OCI-LY1 (cell line): ENCODE data around the gene RADX.

Source experiments
- H2AFZ ChIP-seq: fragments of 200-600 bp; sonication (generic), shearing (Covaris generic); 2 replicates; pipeline ENCODE4 v1.6.0; 2014; ENCODE audit warnings: antibody characterized with exemption, mild to moderate bottlenecking, low read length
- H3F3A ChIP-seq: fragments of 200-600 bp; sonication (generic), shearing (Covaris generic); 2 replicates; pipeline ENCODE4 v1.6.0; 2014; ENCODE audit warnings: mild to moderate bottlenecking, antibody characterized with exemption, low read length, moderate library complexity; ENCODE audit not compliant: insufficient read depth
- H3K27ac ChIP-seq: fragments of 200-600 bp; sonication (generic); 2 replicates; pipeline ENCODE4 v1.5.1; 2014; ENCODE audit warnings: low read length, mixed run types, mild to moderate bottlenecking, low read depth; ENCODE audit not compliant: poor library complexity, severe bottlenecking
- H3K27me3 ChIP-seq: fragments of 200-600 bp; sonication (generic); 2 replicates; pipeline ENCODE4 v1.6.0; 2014; ENCODE audit warnings: antibody characterized with exemption, mild to moderate bottlenecking, low read length, moderate library complexity; ENCODE audit not compliant: insufficient read depth
- H3K36me3 ChIP-seq: fragments of 200-600 bp; sonication (generic); 2 replicates; pipeline ENCODE4 v1.6.1; 2014; ENCODE audit warnings: mild to moderate bottlenecking, antibody characterized with exemption, low read length, moderate library complexity, mixed read lengths; ENCODE audit not compliant: insufficient read depth
- H3K4me1 ChIP-seq: fragments of 200-600 bp; sonication (generic); 2 replicates; pipeline ENCODE4 v1.5.1; 2014; ENCODE audit warnings: mild to moderate bottlenecking, low read length, moderate library complexity; ENCODE audit not compliant: insufficient read depth, severe bottlenecking
- H3K4me2 ChIP-seq: fragments of 200-600 bp; sonication (generic), shearing (Covaris generic); 2 replicates; pipeline ENCODE4 v1.6.1; 2014; ENCODE audit warnings: low read length
- H3K4me3 ChIP-seq: fragments of 200-600 bp; sonication (generic); 2 replicates; pipeline ENCODE4 v1.5.1; 2014; ENCODE audit warnings: low read length, low read depth, mild to moderate bottlenecking, mixed read lengths; ENCODE audit not compliant: poor library complexity, severe bottlenecking
- H3K79me2 ChIP-seq: fragments of 200-600 bp; shearing (Covaris generic); 2 replicates; pipeline ENCODE4 v1.6.1; 2016; ENCODE audit warnings: mixed run types, low read length, mixed read lengths; ENCODE audit not compliant: insufficient read depth
- H3K9ac ChIP-seq: fragments of 200-600 bp; sonication (generic), shearing (Covaris generic); 2 replicates; pipeline ENCODE4 v1.6.1; 2014; ENCODE audit warnings: mild to moderate bottlenecking, low read length, mixed read lengths
- H3K9me2 ChIP-seq: fragments of 200-600 bp; sonication (generic), shearing (Covaris generic); 2 replicates; pipeline ENCODE4 v1.6.1; 2014; ENCODE audit warnings: low read depth, mild to moderate bottlenecking, low read length, mixed read lengths
- H3K9me3 ChIP-seq: fragments of 200-600 bp; shearing (Covaris generic); 2 replicates; pipeline ENCODE4 v1.6.1; 2014; ENCODE audit warnings: low read length, mixed read lengths
- H4K20me1 ChIP-seq: fragments of 200-600 bp; sonication (generic), shearing (Covaris generic); 2 replicates; pipeline ENCODE4 v1.6.0; 2016; ENCODE audit warnings: mild to moderate bottlenecking, low read length; ENCODE audit not compliant: insufficient read depth
- EZH2 ChIP-seq: fragments of 200-600 bp; sonication (generic), shearing (Covaris generic); IDR thresholded peaks from 2 replicates; pipeline ENCODE4 v1.8.0; 2017; ENCODE audit warnings: borderline replicate concordance, mixed run types, mild to moderate bottlenecking, antibody characterized with exemption, low read length, moderate library complexity, mixed read lengths
- TF ChIP-seq, protein P1 (sequence below): fragments of 200-600 bp; sonication (generic), shearing (Covaris generic); IDR thresholded peaks from 2 replicates; pipeline ENCODE4 v1.5.1; 2017; ENCODE audit warnings: mild to moderate bottlenecking, antibody characterized with exemption, low read length, moderate library complexity, mixed read lengths

RADX gene

DNA sequence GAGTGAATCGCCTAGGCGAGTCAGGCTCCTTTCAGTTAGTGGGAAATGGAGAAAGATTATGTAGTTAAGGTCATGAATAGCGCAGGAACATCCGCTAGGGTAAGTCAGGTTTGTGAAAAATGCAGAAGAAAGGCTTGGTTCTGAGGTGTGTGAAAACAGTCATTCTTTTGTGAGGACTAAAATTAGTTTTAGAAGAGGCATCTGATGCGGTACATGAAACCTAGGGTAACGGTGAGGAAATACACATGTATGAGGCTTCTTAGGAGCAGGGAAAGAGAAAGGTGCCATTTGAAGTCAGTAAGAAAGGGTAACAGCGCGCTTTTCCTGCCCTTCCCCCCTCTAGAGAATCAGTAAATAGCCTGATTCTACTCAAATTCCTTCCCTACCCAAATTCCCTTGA, 114.2 kb downstream of the RADX start:
- H3K79me2 ChIP-seq, result no peaks in the 10 kb centered on the region
- H3F3A ChIP-seq, result no peaks in the 10 kb centered on the region
- H3K4me1 ChIP-seq, result no peaks in the 10 kb centered on the region
- no peaks in the 10 kb centered on the region for H3K36me3 ChIP-seq
- no peaks in the 10 kb centered on the region for H4K20me1 ChIP-seq
- H3K4me3 ChIP-seq, result no peak overlapping the region
- H3K4me2 ChIP-seq, result no peak overlapping the region
- TF ChIP-seq, protein P1, sequence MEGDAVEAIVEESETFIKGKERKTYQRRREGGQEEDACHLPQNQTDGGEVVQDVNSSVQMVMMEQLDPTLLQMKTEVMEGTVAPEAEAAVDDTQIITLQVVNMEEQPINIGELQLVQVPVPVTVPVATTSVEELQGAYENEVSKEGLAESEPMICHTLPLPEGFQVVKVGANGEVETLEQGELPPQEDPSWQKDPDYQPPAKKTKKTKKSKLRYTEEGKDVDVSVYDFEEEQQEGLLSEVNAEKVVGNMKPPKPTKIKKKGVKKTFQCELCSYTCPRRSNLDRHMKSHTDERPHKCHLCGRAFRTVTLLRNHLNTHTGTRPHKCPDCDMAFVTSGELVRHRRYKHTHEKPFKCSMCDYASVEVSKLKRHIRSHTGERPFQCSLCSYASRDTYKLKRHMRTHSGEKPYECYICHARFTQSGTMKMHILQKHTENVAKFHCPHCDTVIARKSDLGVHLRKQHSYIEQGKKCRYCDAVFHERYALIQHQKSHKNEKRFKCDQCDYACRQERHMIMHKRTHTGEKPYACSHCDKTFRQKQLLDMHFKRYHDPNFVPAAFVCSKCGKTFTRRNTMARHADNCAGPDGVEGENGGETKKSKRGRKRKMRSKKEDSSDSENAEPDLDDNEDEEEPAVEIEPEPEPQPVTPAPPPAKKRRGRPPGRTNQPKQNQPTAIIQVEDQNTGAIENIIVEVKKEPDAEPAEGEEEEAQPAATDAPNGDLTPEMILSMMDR, result no peak
- TF ChIP-seq EZH2, result no peak
- H3K9me2 ChIP-seq, result no peaks in the 10 kb centered on the region
- no peak overlapping the region for H3K27ac ChIP-seq
- no peaks in the 10 kb centered on the region for H3K9me3 ChIP-seq
- no peak overlapping the region for H2AFZ ChIP-seq
- no peaks in the 10 kb centered on the region for H3K27me3 ChIP-seq
- no peak overlapping the region for H3K9ac ChIP-seq

DNA sequence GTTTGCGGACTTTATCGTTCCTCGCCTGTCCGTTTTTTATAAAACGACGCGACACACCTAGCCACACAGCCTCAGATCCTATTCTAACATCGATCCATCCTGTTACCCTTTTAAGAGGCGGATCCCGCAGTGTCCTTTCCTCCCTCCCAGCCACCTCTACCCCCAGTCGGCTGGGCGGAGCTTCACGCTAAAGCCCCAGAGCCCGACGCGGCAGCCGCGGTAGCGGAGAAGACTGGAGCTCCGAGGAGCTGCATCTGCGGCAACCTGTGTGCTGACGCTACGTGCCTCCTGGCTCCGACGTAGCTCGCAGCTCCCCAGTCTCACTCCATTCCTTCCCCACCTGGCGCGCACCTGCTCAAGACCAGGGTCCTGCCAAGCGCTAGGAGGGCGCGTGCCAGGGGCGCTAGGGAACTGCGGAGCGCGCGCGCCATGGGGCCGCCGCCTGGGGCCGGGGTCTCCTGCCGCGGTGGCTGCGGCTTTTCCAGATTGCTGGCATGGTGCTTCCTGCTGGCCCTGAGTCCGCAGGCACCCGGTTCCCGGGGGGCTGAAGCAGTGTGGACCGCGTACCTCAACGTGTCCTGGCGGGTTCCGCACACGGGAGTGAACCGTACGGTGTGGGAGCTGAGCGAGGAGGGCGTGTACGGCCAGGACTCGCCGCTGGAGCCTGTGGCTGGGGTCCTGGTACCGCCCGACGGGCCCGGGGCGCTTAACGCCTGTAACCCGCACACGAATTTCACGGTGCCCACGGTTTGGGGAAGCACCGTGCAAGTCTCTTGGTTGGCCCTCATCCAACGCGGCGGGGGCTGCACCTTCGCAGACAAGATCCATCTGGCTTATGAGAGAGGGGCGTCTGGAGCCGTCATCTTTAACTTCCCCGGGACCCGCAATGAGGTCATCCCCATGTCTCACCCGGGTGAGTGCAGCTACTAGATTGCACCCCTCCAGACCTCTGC, 115.0 kb downstream of the RADX start, which contains the start of gene RNF128:
RNF128 (plus strand) TSS at position 217 of the 953 bp plus-strand sequence; CDS start at position 430, 213 bp downstream.
- TF ChIP-seq EZH2, result no peak
- Histone ChIP-seq H3K27me3 (no peaks in the 10 kb centered on the region), H3K9me2 (no peaks in the 10 kb centered on the region), H3K4me2 (no peak within 1 kb of the TSS), H3K9me3 (no peaks in the 10 kb centered on the region), H4K20me1 (no peaks in the 10 kb centered on the region), H3K36me3 (no peaks in the 10 kb centered on the region), H3K27ac (no peak within 1 kb of the TSS), H3K4me3 (no peak within 1 kb of the TSS), H3K4me1 (no peaks in the 10 kb centered on the region), H3K79me2 (no peaks in the 10 kb centered on the region), H3K9ac (no peak within 1 kb of the TSS), H3F3A (no peaks in the 10 kb centered on the region), H2AFZ (no peak within 1 kb of the TSS)

DNA sequence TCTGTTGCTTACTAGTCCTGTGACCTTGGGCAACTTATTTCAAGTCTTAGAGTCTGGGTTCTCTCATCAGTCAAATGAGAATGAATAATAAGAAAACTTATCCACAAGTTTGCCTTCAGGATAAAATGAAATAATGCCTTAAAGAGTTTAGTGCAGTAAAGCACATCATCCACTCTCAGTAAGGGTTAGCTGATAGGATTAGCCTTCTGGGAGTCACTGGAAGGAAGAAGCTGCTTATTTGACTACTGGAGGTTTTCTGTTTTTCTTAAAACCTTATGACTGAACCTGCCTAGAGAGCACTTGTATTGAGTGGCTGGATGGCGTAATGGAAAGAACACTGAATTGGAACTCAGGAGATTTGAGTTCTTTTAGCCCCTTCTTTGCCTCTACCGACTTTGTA, 116.6 kb downstream of the RADX start:
- Histone ChIP-seq H3K4me2 (no peak overlapping the region), H3K79me2 (no peaks in the 10 kb centered on the region), H4K20me1 (no peaks in the 10 kb centered on the region), H3K9me2 (no peaks in the 10 kb centered on the region), H3K4me1 (no peaks in the 10 kb centered on the region), H3K9me3 (no peaks in the 10 kb centered on the region), H3K27ac (no peak overlapping the region), H3K4me3 (no peak overlapping the region), H3K27me3 (no peaks in the 10 kb centered on the region), H2AFZ (no peak overlapping the region), H3K36me3 (no peaks in the 10 kb centered on the region), H3F3A (no peaks in the 10 kb centered on the region), H3K9ac (no peak overlapping the region)
- TF ChIP-seq EZH2, result no peak
- TF ChIP-seq, protein P1, result no peak
